Activated CD4-positive, alpha-beta T cell treated with anti-CD3 and anti-CD28 coated beads, Interleukin-10, Interleukin-2, amounts not matched to agents 100 ng/mL and 50 ng/mL, durations not matched to agents 16 hours and 8 hours (primary cell): Measurements from ENCODE around the gene ETV6.

ENCODE experiments used
- DNase-seq: peaks from one replicate; pipeline ENCODE4 v3.0.0-alpha.2; 2020

ETV6 gene

DNA sequence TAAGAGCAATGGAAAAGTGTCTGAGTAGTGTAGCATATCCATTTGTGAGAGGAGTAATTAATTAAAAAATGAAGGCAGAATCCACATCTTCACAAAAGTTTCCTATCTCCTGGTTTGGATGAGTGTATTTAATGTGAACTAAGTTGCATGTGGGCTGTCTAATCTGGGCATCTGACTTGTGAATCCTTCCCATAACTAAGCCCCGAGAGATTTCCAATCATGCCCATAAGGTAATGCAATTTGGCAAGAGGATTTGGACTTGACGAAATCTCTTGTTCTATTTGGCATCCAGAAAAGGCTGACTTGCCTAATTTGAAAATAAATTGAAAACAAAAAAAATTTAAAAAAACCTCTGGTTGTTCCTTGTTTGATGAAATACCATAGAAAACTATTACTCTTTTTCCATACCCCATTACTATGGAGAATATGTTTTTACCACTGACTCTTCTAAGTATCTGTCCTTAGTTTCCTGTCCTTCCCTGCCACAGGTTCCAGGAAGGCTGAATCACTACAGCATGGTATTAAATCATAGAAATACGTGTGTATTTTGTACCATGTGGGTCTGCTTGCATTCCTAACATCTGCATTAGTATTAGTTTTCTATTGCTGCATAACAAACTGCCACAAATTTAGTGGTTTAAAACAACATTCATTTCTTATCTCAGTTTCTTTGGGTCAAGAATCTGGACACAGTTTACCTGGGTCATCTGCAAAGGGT, 48.4 kb downstream of the ETV6 start:
- DNase-seq: no peak

DNA sequence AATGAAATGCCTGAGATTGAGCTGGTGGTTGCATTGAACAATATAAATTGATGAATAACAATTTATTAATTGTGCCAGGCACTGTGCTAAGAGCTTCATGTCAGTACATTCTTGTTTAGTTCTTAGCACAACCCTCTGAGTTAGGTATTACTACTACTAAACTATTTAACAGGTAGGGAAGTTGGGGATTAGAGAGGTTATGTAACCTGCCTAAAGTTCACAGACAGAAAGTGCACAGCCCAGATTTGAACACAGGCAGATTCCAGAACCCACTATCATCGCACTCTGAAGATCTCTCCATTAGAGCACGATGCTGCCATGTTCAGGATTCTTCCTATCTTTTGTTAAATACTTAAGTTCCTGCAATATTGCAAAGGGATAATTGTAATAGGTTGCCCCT, 49.3 kb downstream of the ETV6 start:
- DNase-seq: no peak

GRCh38 chr12:11701433-11701832, 52.0 kb downstream of the ETV6 start:
- no peak for DNase-seq

- DNase-seq: peak; percentile 13
These were observed 53.5 kb downstream of the ETV6 start for GRCh38 chr12:11702959-11703358.

DNA sequence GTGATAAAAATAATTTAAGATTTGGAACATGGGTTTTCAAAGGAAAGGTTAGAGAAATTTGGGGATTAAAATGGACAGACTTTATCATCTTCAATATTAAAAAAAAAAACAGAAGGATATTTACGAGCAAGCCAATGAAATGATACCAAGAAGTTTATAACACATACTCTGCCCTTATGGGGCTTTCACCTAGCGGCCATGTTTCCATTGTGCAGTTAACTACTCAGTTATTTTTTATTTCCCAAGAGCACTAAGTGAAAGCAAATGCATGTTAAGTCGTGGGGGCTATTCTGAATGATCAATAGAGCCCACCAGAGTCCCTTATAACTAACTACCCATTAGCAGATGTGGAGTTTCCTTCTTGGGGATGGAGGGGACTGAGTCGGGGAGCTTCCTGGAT, 53.9 kb downstream of the ETV6 start:
- no peak for DNase-seq

- DNase-seq: no peak
These were observed 54.6 kb downstream of the ETV6 start for GRCh38 chr12:11704089-11704488.

- DNase-seq: no peak
These were observed 55.5 kb downstream of the ETV6 start for GRCh38 chr12:11705010-11705409.

DNA sequence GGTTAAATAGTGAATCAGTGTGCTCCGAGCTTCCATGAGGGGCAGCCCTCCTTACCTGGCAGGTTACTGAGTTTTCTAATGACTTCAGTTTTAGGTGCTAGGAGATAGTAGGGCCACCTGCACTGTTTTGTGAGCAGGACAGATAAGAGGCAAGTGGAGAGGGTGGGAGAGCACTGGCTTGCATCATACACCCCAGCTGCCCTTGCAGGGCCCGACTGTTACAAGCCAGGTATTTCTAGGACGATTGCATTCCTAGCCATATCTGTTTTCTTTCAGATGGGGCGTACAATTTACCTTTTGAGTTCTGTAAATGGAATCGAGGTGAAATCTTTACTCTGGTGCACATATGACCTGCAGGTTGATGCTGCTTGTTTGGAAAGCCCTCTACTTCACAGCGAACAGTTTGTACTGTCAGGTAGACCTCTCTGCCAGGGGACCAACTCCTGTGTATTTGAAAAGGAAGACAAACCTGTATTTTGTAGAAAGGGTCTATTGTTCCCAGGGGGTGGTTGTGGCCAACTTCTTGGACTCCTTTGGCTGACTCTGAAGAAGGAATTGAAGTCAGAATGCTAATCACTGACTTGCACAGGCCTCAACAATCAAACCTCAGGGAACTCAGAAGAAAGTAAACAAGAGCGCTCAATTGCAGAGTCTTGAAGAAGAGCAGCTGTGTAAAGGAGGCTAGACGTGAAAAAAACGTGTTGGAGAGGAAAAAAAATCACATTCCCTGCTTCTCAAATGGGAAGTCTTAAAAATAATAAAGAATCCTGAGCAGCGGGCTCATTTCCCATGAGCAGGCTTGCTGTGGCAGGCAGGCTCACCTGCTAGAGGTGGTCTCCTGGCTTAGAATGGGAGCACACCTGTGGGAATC, 57.3 kb downstream of the ETV6 start:
- no peak for DNase-seq

- no peak for DNase-seq
These were observed 58.1 kb downstream of the ETV6 start for GRCh38 chr12:11707535-11707934.

GRCh38 chr12:11709513-11709912, 60.0 kb downstream of the ETV6 start:
- DNase-seq: no peak

- no peak for DNase-seq
These were observed 61.0 kb downstream of the ETV6 start for GRCh38 chr12:11710431-11710830.

GRCh38 chr12:11710906-11711305, 61.4 kb downstream of the ETV6 start:
- no peak for DNase-seq

- DNase-seq: no peak
These were observed 62.3 kb downstream of the ETV6 start for GRCh38 chr12:11711651-11712327.

GRCh38 chr12:11712491-11712890, 63.0 kb downstream of the ETV6 start:
- DNase-seq: no peak

GRCh38 chr12:11713202-11713601, 63.7 kb downstream of the ETV6 start:
- DNase-seq: no peak

DNA sequence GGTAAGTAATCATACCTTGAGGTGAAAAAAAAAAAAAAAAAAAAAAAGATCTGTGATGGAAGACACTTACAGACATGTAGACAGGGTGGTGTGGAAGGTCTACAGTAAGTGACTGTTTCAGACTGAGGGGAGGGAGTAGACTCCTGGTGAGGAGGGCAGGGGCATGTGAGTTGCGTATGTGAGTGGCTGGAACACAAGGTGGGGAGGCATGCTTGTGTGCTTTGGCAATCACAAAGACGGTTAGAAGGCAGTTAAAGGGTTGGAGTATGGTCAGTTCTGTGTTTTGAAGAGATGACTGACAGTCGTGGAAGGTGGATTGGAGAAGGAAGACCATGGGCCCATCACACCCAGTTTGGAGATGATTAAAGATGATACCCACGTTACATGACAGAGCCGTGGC, 65.2 kb downstream of the ETV6 start:
- DNase-seq: no peak

GRCh38 chr12:11715621-11716020, 66.1 kb downstream of the ETV6 start:
- no peak for DNase-seq

- no peak for DNase-seq
These were observed 67.5 kb downstream of the ETV6 start for GRCh38 chr12:11716794-11717518.

DNA sequence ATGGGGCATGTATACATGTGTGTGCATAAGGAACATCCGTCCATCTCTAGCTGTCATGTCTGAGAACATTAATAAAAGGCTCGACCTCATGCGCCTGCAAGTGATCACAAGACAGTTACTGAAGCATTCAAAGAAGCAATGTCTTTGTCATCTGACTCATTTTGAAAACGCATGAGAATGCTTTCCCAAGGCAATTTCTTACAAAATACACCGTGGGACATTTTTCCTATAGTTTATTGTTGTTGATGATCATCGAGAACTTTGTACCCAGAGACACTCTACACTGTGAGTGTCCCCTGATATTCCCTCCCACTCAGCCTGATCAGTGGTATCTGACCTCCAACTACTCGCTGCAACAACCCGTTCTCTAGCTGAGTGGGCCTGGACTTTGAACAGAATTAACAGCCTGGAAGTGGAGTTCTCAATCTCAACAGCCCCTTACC, 68.1 kb downstream of the ETV6 start:
- no peak for DNase-seq

- no peak for DNase-seq
These were observed 68.6 kb downstream of the ETV6 start for GRCh38 chr12:11718105-11718504.

DNA sequence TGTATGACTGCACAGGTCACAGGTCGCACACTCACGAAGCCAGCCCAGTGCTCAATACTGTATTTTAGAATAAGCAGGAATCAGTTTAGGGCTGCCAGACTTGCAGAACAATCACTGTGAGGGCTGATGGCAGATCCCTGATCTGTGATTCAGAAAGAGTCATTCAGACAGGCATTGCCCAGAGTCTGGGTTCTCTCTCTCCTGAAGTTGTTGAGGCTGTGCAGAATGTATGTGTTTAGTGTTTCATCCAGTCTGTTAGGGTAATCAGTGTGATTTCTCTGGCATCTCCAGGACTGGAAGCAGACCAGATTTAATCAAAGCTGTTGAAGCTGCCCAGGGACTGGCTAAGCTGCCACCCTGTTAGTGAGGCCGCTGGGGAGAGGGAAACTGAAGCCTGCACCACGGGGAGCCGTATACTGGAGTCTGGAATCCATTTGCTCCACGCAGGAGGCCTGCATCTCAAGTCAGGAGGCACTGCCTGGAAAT, 69.3 kb downstream of the ETV6 start:
- DNase-seq: no peak

- DNase-seq: peak; percentile 51
These were observed 70.2 kb downstream of the ETV6 start for GRCh38 chr12:11719678-11720099.

GRCh38 chr12:11722071-11722470, 72.6 kb downstream of the ETV6 start:
- no peak for DNase-seq
